22Rv1 (cell line): ENCODE measurements around the gene LYPD5.

Experiments used
- H3K27ac ChIP-seq: fragments of 450-650 bp; 2 replicates; pipeline ENCODE4 v1.5.1; 2017
- ZFX ChIP-seq: fragments of 450-650 bp; IDR thresholded peaks from 2 replicates; pipeline ENCODE4 v1.6.1; 2017; ENCODE audit warnings: antibody characterized with exemption, borderline replicate concordance
- TF ChIP-seq, protein P1 (sequence below): fragments of 450-650 bp; IDR thresholded peaks from 2 replicates; pipeline ENCODE4 v1.5.1; 2017; ENCODE audit warnings: mild to moderate bottlenecking

The LYPD5 gene

DNA sequence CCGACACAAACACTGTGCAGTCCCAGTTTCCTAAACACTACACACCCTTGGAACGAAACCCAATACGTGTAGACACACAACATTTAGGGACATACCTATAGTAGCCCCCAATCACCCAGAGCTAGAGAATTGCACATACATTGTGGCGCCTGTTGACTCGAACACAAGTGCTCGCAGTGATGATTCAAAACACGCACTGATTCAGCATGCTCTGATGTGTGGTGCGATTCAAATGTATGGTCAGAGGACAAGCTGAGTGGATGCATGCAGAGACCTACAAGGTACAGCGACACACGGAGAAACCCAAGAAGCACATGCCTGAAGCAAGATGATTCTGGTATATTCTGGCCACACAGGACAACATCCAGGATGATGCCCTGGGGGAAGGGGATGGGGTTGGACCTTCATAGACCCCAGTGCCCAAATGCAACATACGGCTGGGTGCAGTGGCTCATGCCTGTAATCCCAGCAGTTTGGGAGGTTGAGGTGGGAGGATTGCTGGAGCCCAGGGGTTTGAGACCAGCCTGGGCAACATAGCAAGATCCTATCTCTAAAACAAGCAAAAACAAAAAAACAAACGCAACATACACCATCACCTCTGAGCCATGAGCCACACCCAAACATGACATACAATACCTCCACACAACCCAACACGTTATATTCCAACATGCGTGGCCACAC lies 20.5 kb downstream of the LYPD5 start:
- no peak overlapping the region for H3K27ac ChIP-seq
- TF ChIP-seq ZFX, result no peak
- TF ChIP-seq, protein P1, sequence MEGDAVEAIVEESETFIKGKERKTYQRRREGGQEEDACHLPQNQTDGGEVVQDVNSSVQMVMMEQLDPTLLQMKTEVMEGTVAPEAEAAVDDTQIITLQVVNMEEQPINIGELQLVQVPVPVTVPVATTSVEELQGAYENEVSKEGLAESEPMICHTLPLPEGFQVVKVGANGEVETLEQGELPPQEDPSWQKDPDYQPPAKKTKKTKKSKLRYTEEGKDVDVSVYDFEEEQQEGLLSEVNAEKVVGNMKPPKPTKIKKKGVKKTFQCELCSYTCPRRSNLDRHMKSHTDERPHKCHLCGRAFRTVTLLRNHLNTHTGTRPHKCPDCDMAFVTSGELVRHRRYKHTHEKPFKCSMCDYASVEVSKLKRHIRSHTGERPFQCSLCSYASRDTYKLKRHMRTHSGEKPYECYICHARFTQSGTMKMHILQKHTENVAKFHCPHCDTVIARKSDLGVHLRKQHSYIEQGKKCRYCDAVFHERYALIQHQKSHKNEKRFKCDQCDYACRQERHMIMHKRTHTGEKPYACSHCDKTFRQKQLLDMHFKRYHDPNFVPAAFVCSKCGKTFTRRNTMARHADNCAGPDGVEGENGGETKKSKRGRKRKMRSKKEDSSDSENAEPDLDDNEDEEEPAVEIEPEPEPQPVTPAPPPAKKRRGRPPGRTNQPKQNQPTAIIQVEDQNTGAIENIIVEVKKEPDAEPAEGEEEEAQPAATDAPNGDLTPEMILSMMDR, result no peak

DNA sequence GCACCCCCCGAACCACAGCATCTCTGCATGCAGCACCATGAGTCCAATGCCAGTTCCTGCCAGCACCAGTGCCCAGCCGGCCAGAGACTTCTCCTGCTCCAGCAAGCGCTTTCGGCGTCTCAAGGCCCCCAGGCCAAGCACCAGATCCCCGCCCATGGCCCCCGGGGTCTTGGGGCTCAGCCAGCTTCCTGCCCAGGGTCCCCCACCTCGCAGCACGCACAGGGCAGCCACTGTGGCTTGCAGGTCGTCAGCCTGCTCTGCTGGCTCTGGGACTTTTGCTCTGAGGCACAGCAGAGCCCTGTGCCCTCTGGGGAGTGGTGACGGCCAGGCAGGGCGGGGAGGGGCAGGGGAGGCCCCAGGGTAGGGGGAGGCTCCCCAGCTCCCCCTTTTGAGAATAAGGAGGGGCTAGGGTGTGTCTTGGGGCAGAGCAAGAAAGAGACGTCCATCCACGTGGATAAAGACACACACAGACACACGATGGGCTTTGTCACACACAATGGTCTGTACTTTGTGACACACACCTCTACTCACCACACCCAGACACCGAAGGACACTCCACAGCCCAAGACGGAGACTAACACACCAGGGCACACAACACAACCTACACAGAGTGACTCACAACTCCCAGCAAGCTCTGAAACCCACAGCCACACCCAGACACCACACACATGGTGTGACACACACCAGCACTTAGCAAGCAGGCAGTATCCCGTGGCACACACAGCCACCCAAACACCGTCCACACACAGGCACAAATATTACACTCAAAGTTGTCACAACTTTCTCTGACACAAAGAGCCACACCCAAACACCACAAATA lies 21.3 kb downstream of the LYPD5 start, which contains the start of gene KCNN4:
TSS of gene KCNN4 (minus strand) at position 268 of the 820 bp plus-strand sequence. CDS start at position 156, 112 bp downstream.
- H3K27ac ChIP-seq, result no peak within 1 kb of the TSS
- TF ChIP-seq, protein P1, result no peak
- no peak for TF ChIP-seq ZFX

DNA sequence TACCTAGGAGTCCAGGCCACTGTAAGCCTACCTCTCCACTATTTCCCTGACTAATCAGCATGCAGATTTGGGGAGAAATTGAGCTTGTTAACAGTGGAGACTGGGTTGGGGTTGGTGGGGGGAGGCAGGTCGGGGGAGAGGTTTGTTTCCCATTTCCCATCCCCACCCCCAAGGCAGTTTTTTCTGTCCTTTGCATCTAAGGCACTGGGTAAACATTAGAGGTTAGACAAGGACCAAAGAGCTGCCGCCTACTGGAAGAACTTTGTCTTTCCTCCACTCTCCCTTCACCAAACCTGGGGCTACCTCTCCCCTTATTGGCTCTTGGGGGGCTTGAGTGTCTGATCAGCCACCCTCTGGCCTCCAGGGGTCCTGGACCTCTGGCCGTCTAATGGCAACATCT lies 22.4 kb downstream of the LYPD5 start:
- no peak overlapping the region for H3K27ac ChIP-seq
- no peak for TF ChIP-seq ZFX
- TF ChIP-seq, protein P1, result no peak

DNA sequence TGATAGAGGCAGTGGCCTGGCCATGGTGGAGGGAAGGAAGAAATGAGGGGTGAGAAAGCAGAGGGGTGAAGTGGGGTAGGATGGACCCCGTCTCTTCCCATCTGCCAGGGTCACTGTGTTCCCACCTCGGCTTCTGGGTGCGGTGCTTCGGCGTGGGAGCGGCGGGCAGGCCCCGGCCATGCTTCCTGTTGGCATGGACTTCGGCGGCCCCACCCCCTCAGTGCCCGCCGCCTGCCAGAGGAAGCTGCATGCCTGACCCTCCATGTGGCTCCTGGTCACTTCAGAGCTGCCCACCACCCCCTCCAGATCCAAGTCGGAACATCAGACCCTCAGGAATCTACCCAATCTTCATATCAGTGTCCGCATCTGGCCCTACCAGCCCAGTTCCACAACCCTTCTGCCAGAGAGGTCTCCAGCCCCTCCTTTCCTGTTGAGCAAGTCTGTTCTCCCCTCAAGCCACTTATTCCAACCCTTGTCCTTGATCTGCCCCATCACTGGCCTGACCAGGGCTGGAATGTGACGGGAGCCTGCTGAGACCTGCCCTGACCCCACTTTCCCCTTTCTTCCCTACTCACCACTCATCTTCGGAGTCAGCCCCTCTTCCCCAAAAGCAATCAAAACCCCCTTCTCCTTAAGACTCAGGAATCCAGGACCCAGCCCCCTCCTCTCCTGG lies 23.0 kb downstream of the LYPD5 start:
- no peak overlapping the region for H3K27ac ChIP-seq
- TF ChIP-seq, protein P1, result no peak
- no peak for TF ChIP-seq ZFX

DNA sequence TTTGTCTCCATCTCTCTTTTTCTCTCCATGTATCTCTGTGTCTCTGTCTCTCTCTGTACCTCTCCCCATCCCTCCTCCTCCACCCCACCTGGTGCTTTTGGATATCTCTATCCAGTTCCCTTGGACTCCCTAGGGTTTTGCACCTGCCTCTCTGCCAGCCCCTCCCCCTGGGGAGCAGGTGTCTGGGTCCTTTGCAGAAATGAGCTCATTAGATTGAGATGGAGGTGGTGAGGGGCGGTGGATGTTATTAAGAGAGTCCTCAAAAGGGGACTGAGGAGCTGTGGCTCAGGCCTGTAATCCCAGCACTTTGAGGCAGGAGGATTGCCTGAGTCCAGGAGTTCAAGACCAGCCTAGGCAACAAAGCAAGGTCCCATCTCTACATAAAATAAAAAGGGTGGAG lies 23.6 kb downstream of the LYPD5 start:
- no peak overlapping the region for H3K27ac ChIP-seq
- no peak for TF ChIP-seq ZFX
- TF ChIP-seq, protein P1, result no peak

DNA sequence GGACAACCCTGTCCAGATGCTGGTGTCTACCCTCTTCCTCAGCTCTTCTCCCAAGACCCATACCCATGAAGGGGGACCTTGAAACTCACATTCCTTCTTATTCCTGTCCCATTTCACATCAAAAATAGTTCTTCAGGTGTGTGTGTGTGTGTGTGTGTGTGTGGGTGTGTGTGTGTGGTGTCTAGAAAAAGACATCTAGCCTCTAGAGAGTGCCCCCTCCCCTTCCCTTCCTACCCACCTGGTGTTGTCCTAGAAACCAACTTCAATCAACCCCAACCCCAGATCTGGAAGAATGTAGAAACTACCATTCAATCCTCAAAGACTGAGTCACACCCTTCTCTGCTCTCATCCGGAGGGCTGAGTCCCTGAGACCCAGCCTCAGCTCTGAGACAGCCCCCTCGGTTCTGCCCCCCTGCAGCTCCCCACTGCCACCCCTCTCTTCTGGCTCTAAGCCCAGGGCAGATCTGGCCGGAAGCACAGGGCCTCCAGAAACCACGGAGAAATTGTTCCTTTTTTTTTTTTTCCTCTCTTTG lies 25.0 kb downstream of the LYPD5 start:
- TF ChIP-seq, protein P1, result no peak
- no peak for TF ChIP-seq ZFX
- H3K27ac ChIP-seq, result no peak overlapping the region
